Mucosa of rectum (tissue), 2 donors: ENCODE results near the gene NTN1.

Source experiments
- H3K27ac ChIP-seq, 2 donors: one replicate each; pipeline ENCODE4 v1.7.0; 2013; ENCODE audit warnings: inconsistent platforms in 2 of 2, low read depth in 2 of 2, low read length in 2 of 2
- H3K27me3 ChIP-seq, 2 donors: one replicate each; pipeline ENCODE4 v1.7.0; 2013; ENCODE audit warnings: low read length in 2 of 2; ENCODE audit not compliant: control insufficient read depth in 2 of 2, insufficient read depth in 2 of 2
- H3K36me3 ChIP-seq, 2 donors: one replicate each; pipeline ENCODE4 v1.7.0; 2013; ENCODE audit warnings: low read length in 2 of 2; ENCODE audit not compliant: control insufficient read depth in 2 of 2, insufficient read depth in 2 of 2
- H3K4me1 ChIP-seq, 2 donors: one replicate each; pipeline ENCODE4 v1.7.0; 2013; ENCODE audit warnings: low read length in 2 of 2, mild to moderate bottlenecking in 1 of 2; ENCODE audit not compliant: control insufficient read depth in 2 of 2, insufficient read depth in 2 of 2
- H3K4me3 ChIP-seq, 2 donors: one replicate each; pipeline ENCODE4 v1.7.0; 2013; ENCODE audit warnings: low read length in 2 of 2
- H3K9ac ChIP-seq, 2 donors: one replicate each; pipeline ENCODE4 v1.7.0; 2013; ENCODE audit warnings: low read length in 2 of 2, low read depth in 1 of 2, mild to moderate bottlenecking in 1 of 2
- H3K9me3 ChIP-seq, 2 donors: one replicate each; pipeline ENCODE4 v1.7.0; 2013; ENCODE audit warnings: low read length in 2 of 2; ENCODE audit not compliant: control insufficient read depth in 2 of 2
- donor health status: healthy.
- donor health status: Normal muscosa, but diverticular disease.

The NTN1 gene

GRCh38 chr17:9116861-9117568 is 95.7 kb downstream of the NTN1 start:
- H3K9ac ChIP-seq = no peak overlapping the region
- peaks cover 4 to 8% of the 10 kb centered on the region in 2 donors for H3K4me1 ChIP-seq
- H3K9me3 ChIP-seq = no peaks in the 10 kb centered on the region
- H3K27me3 ChIP-seq = peaks cover 0 to 5% of the 10 kb centered on the region in 2 donors
- no peak overlapping the region for H3K4me3 ChIP-seq
- H3K27ac ChIP-seq = peak overlapping the region in 1 of 2 donors; percentile 37
- no peaks in the 10 kb centered on the region for H3K36me3 ChIP-seq

GRCh38 chr17:9120471-9120870 is 99.2 kb downstream of the NTN1 start:
- Histone ChIP-seq H3K27ac (no peak overlapping the region), H3K9ac (no peak overlapping the region), H3K27me3 (peaks cover 0 to 3% of the 10 kb centered on the region in 2 donors), H3K4me3 (no peak overlapping the region), H3K4me1 (peaks cover 0 to 4% of the 10 kb centered on the region in 2 donors), H3K36me3 (no peaks in the 10 kb centered on the region), H3K9me3 (no peaks in the 10 kb centered on the region)

DNA sequence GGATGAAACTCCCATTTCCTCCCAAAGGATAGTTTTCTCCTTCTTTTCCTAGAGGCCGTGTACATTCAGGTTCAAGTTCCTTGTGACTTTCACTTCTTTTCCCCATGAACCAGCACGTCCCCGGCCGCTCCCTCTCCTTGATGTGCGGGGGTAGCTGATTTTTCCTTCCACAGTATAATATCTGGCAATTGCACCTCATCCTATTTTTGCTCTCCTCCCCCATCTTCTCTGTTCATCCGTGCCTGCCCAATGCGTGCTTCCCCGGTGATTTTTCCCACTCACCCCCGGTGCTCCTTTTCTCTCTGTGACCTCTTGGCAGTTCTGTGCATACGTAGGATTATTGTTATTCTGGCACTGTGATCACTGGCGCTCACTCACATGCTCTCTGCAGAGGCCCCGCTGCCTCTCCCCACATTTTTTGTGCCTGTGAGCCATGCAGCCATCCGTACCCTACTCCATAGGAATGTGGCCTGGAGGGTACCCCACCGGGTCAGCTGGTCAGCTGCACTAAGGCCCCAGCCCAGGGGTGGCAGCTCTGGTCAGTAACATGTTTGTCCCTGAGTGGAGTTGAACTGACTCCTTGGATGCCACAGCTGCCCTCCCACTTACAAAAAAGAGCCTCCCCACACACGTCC is 100.0 kb downstream of the NTN1 start:
- Histone ChIP-seq H3K9me3 (no peaks in the 10 kb centered on the region), H3K4me1 (no peaks in the 10 kb centered on the region), H3K27me3 (peaks cover 0 to 3% of the 10 kb centered on the region in 2 donors), H3K4me3 (no peak overlapping the region), H3K9ac (no peak overlapping the region), H3K36me3 (no peaks in the 10 kb centered on the region), H3K27ac (no peak overlapping the region)

DNA sequence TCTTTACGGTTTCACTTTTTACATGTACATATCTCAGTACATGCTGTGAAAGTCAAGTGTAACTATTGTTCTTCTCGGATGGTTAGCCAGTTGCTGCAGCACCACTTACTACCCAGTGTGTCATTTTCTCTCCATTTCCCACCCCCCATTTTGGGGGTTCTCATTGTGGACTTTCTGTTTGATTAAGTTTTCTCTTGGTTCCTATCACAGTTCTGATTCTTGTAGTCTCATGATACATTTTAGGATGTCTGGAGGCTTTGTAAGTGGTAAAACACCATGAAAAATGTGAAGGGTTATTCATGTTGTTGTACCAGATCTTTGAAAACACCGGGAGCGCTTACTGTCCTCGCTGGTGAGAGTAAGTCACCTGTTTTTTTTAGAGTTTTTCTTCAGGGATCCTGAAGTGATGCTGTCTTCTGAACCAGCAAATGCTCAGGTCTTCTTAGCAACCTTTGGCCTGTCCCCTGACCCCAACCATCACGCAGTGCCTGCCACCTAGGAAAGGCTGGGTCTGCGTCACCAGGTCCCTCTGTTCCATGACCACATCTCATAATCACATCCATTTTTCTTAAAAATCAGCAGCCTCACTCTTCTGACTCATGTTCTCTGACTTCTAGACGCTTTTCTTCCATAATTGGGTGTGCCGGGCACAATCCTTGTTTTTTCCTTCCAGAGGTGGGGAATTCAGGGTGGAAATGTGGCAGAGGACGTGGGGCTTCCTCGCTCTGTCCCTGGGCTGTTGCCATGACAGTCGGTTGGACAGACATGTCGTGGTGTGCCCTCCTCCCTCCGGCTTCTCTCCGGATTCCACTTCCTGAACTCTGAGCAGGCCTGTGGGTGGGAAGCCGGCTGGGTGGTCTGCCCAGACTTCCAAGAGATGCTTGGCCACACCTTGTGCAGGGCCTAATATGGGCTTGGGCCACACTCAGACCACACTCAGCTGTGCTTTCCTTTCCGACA is 102.6 kb downstream of the NTN1 start:
- H3K36me3 ChIP-seq = no peaks in the 10 kb centered on the region
- no peak overlapping the region for H3K9ac ChIP-seq
- no peak overlapping the region for H3K4me3 ChIP-seq
- no peaks in the 10 kb centered on the region for H3K4me1 ChIP-seq
- H3K27me3 ChIP-seq = no peaks in the 10 kb centered on the region
- H3K27ac ChIP-seq = no peak overlapping the region
- H3K9me3 ChIP-seq = no peaks in the 10 kb centered on the region

DNA sequence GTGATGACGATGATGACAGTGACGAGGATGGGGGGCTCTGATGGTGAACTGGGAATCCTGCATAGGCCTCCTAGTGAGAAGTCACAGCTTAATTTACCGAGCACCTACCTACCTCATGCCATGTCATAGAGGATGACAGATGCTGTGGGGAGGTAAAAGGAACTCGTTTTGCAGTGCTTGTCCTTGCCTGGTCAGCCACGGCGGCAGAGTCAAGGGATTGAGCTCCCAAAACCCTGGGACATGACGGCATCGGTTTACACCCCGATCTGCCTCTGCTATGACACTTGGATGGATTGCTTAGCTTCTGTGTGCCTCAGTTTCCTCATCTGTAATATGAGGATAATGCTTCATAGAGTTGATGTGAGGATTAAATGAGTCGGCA is 103.2 kb downstream of the NTN1 start:
- H3K36me3 ChIP-seq = no peaks in the 10 kb centered on the region
- H3K27ac ChIP-seq = no peak overlapping the region
- no peak overlapping the region for H3K9ac ChIP-seq
- no peak overlapping the region for H3K4me3 ChIP-seq
- no peaks in the 10 kb centered on the region for H3K27me3 ChIP-seq
- no peaks in the 10 kb centered on the region for H3K4me1 ChIP-seq
- H3K9me3 ChIP-seq = no peaks in the 10 kb centered on the region

GRCh38 chr17:9125722-9126121 is 104.4 kb downstream of the NTN1 start:
- H3K4me3 ChIP-seq = no peak overlapping the region
- no peaks in the 10 kb centered on the region for H3K4me1 ChIP-seq
- no peak overlapping the region for H3K27ac ChIP-seq
- H3K9me3 ChIP-seq = no peaks in the 10 kb centered on the region
- no peaks in the 10 kb centered on the region for H3K27me3 ChIP-seq
- no peaks in the 10 kb centered on the region for H3K36me3 ChIP-seq
- no peak overlapping the region for H3K9ac ChIP-seq

DNA sequence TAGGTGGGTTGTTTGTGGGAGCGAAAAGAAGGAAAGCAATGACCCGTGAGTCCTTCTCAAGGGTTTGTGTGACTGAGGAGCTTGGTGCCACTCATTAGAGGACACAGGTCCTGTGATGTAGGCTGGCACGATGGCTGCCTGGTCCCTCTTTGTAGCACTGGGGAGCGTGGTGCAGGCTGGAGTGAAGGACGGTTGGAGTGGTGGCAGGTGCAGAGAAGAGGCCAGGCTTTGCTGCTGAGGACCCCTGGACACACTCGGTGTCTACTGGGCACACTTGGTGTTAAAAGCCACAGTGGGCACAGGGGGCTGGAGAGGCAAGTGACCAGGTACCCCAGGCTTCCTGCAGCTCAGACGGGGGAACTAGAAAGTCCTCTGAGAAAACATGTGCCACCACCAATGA is 106.0 kb downstream of the NTN1 start:
- H3K36me3 ChIP-seq = no peaks in the 10 kb centered on the region
- no peaks in the 10 kb centered on the region for H3K4me1 ChIP-seq
- no peak overlapping the region for H3K9ac ChIP-seq
- no peaks in the 10 kb centered on the region for H3K27me3 ChIP-seq
- H3K4me3 ChIP-seq = no peak overlapping the region
- no peak overlapping the region for H3K27ac ChIP-seq
- H3K9me3 ChIP-seq = no peaks in the 10 kb centered on the region

- Histone ChIP-seq H3K36me3 (no peaks in the 10 kb centered on the region), H3K9ac (no peak overlapping the region), H3K27ac (no peak overlapping the region), H3K27me3 (no peaks in the 10 kb centered on the region), H3K4me1 (no peaks in the 10 kb centered on the region), H3K4me3 (no peak overlapping the region), H3K9me3 (no peaks in the 10 kb centered on the region)
Measured at GRCh38 chr17:9131371-9131770, 110.1 kb downstream of the NTN1 start.

DNA sequence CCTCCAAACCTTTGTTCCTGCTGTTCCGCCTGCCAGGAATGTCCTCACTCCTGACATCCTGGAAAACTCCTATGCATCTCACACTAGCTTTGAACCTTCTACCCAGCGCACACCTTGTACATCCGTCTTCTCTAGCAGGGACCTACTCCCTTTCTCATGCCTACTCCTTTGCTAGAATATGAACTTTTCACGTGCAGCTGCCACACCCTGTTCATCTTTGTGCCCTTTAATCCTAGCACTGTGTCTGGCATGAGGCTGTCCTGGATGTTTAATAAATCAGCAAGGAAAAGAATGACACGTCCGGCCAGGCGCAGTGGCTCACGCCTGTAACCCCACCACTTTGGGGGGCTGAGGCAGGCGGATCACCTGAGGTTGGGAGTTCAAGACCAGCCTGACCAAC is 111.0 kb downstream of the NTN1 start:
- Histone ChIP-seq H3K27me3 (no peaks in the 10 kb centered on the region), H3K9ac (no peak overlapping the region), H3K36me3 (no peaks in the 10 kb centered on the region), H3K4me1 (no peaks in the 10 kb centered on the region), H3K4me3 (no peak overlapping the region), H3K27ac (no peak overlapping the region), H3K9me3 (no peaks in the 10 kb centered on the region)
